GM11168 (cell line): ENCODE data around the gene UNC5CL.
"Not testable (repeated sequence)": the region's sequence is repeated elsewhere in the genome, so short reads cannot be mapped to it uniquely, and the experiment has no call there.

Experiments
- in situ Hi-C: fragments of 300-500 bp; cut with MboI; formaldehyde crosslinking; loops from one replicate; pipeline ENCODE4 v1.12.0; 2022; ENCODE audit warnings: low sequenced_read_pairs; ENCODE audit not compliant: unreplicated experiment

Gene UNC5CL

DNA sequence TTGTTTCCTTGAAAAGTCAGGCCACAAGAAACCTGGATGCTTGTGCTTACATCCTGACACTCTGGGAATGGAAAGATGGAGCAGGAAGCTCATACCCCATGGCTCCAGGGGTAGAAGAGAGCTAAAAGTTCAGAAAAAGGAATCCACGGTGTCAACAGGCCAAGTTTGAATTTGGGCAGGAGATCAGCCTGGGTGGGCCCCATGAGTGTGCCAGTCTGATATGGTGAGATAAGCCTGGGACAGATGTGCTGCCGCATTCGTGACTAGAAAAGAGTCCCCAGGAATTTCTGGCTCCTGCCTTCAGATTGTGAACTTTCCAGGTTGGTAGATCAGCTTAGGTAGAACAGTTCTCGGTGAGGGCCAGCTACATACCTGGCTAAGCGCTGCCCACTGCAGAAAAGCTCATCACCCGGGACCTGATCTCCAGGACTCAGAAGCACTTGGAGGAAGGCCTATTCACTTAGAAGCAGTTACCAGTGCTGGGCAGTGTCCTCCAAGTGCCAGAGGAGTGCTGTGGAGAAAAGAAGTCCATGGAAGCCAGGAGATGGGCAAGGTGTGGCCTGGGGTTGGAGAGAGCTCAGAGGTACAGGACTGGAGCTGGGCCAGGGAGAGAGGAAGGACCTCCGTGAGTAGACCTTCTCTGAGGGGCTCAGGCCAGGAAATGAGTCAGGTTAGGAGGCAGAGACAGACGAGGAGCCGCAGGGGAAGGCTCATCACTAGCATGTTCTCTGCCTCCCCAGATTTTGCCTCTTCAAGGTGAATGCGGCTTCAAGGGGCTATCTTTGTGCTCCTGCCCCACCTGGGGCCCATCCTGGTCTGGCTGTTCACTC, 3.4 kb upstream of the UNC5CL start, which contains the start of gene TSPO2:
TSPO2 (plus strand) TSS at position 242 of the 830 bp plus-strand sequence; CDS start at position 761, 519 bp downstream.
- in situ Hi-C loops, result no loop called here

DNA sequence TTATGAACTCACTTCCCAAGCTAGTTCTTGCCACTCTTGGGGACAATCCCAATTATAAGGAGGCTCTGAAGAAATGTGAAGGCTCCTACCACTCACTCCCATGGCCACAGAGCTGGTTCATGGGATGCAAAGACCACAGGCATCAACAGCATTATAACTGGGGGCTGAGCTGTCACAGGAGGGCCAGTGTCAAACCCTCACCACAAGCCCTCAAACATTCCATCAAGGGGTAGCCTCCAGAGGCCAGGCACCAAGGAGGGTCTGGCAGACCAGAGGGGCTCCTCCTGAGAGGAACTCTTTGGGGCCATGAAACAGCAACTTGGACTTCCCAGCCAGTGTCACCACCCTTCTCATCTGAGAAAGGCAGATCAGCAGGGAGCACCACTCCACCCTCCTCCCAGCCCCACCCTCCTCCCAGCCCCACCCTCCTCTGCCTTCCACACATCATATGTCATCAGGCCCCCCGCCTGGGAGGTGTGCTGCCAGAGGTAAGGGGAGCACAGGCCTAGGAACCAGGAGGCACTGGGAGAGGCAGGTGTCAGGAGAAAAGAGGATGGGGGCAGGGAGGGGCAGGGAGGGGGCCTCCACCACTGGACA, 2.0 kb upstream of the UNC5CL start:
- in situ Hi-C loops, result no loop called here

DNA sequence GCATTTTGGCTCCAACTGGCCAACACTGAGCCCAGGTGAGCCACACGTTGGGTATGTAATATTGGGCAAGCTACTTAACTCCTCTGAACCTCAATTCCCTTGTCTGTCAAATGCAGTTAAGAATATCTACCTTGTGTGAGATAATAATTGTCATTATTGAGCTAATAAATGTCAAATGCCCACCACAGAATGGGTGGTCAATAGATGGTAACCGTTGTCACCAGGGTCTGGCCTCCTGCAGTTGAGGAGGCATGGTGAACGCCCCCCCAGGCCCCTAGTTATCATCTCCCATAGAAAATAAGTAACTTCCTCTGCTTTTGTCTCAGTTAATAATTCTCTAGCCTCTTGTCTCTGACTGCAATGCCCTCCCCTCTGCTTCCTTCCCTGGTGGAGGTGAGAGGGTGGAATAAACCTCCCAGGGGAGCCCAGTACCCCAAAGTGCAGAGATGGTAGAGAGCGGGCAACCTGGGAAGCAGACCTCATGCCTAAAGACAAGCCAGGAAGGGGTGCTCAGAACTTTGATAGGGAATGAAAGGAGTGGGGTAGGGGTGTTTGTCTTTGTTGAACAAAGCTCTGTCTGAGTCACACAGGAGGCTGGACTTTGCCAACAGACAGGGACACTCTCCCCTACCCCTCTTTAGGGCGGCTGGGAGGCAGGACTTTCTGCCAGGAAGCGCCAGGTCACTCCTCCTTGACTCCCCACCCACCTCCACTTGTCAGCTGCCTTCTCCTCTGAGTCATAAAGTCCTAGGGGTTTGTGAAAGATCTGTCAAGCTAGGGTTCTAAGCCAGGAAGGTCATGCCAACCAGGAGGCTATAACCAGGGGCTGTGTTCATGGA, 1.3 kb upstream of the UNC5CL start:
- in situ Hi-C loops, result no loop called here

DNA sequence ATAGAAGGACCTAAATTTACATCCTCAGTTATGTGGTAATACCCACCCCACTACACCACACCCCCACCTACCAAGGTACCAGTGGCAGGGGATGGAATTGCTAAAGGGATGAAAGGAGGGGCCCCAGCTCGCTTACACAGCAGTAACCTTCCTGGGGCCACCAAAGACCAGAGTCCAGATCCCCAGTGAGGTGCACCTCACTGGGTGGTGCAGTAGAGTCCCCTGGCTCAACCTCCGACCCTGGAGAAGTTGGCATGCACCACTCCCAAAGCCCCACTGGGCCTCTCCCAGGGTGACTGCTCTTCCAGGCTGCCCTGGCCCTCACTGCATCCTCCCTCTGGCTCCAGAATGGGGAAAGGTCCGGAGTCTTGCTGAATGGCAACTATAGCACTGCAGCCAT, 816 bp downstream of the UNC5CL start:
- in situ Hi-C loops, result no loop called here

GRCh38 chr6:41037107-41037900, 1.7 kb downstream of the UNC5CL start:
- in situ Hi-C loops, result no loop called here

DNA sequence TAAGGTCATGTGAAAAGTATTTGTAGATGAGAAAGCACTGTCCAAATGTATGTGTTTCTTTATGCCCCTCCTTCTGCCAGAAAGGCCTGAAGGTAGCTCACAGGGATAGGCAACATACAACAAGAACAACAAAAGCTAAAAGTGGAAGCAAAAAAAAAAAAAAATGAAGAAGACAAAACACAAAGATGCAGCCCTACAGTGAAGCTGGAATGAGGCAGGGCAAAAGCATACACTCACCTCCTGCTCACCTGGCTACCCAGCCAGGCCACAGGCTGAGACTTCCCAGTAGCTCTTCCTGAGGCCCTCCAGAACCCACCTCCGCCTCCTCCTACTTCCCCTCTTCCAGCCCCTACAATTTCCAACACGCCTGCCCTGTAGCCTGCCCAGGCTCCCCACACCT, 2.4 kb downstream of the UNC5CL start:
- in situ Hi-C loops, result no loop called here

DNA sequence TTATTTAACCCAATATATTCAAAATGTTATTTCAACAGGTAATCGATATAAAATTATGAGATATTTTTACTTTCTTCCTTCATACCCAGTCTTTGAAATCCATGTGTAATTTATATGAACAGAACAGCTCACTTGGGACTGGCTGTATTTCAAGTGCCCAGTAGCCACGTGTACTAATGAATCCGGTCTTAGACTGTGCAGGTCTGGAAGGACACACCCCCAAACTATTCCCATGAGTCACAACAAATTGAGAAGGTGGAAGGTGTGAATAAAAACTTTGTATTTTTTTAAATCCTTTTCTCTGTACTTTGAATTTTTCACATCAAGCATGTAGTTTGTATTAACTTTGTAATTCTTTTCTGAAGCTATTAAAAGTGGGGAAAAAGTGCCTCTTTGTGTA, 2.8 kb downstream of the UNC5CL start:
- in situ Hi-C loops, result no loop called here

- in situ Hi-C loops, result no loop called here
Observed at GRCh38 chr6:41033776-41034175, 5.2 kb downstream of the UNC5CL start.

DNA sequence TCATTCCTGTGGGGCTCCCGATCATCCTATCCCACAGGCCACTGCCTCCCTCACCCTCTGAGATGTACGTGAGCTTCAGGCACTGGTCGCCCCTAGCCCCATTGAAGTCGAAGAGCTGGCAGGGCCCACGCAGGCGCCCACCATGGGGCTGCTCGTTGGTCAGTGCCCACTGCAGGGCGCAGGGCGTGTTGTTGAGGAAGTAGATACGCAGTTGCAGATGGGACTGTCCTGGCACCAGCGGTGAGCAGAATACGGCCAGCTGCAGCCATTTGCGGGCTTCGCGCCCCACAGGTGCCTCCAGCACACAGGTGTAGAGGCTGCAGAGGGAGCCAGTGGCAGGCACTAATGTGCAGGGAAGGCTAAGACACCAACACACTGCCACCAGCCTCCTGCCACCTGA, 6.2 kb downstream of the UNC5CL start:
- in situ Hi-C loops, result no loop called here

DNA sequence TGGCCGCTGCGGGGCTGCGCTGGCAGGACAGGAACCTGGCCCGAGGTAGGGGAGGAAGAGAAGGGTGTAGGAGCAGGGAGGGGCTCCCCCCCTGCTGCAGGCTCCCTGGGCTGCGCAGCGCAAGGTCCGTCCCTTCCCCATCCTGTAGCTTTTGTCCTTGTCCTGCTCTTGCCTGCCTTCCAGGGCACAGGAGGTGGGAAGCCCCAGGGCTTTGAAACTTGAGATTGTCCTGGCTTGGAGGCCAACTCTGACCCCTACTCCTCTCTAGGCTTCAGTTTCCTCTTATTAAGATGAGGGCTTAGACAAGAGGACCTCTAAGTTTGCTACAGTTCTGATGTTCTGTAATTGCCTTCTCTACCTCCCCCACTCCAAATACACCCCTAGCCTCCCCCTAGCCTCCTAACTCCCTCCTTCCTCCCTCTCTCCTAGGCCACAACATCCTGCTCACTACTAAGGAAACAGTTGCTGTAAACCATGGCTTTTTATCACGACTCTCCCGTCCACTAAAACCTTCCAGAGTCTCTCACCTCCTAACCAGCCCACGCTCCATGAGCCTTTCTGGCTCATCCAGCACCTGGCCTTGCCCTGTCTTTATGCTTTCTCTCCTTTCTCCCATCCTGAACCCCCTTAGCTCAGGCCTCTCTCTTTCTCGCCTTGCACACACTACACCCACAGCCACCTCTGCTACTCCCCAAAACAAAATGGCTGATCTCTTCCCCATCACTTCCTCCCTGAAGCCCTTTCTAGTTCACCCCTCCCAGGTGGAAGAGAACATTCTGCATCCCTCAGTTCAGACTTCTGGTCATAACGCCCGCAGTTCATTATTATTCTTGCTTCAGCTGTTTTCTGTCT, 10.2 kb downstream of the UNC5CL start:
- in situ Hi-C loops, result no loop called here

DNA sequence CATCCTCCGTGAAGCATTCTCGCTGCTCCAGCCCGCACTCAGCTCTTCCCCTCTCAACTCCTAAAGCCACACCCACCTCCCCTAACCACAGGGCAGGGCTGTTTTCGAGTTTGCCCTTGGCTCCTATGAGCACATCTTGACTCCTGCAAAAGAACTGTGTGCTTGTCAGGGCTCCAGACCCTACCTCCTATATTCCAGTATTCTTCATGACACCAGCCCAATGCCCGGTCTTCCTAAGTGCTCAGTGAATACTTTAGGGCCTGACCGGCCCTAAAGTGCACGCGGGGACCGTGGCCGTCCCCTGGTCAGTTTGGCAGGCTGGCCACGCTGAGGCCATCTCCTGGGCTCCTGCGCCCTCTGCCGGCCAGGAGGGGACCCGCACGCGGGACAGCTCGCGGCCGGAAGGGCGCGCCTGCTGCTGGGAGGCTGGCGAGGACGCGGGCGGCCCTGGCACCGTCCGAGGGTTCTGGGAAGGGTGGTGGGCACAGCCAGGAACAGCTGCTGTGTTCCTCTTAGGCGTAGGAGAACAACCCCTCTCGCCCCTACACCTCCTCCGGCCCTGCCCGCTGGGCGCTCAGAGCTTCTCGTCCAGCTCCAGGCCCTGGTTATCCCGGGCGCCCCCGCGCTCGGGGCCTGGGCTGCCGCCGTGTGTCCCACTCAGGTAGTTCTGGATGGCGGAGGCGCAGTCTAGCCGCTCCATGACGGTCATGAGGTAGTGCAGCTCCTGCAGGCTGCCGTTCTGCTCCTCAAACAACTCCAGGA, 11.0 kb downstream of the UNC5CL start:
- in situ Hi-C loops, result no loop called here

GRCh38 chr6:41027241-41027640, 11.8 kb downstream of the UNC5CL start:
- in situ Hi-C loops, result no loop called here

GRCh38 chr6:41025966-41026530, 13.0 kb downstream of the UNC5CL start:
- in situ Hi-C loops, result no loop called here

DNA sequence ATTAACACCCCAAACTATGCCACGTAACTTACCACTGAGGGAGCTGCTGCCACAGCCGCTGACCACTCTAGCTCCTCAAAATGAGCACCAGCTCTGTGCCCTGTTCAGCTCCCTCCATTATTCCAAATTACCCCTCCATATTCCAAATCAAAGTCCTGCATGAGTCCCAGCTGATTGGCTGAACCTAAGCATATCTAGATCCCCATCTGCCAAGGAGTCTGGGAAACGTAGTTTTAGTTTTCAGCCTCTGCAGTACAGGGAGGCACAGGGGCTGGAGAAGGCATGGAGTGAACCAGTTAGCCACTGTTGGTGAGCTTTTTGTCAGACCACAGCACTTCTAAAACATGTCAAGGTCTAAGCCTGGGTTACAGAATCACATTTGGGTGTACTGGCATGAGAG, 15.9 kb downstream of the UNC5CL start:
- in situ Hi-C loops, result no loop called here

GRCh38 chr6:41022294-41022693, 16.7 kb downstream of the UNC5CL start:
- in situ Hi-C loops, result no loop called here

DNA sequence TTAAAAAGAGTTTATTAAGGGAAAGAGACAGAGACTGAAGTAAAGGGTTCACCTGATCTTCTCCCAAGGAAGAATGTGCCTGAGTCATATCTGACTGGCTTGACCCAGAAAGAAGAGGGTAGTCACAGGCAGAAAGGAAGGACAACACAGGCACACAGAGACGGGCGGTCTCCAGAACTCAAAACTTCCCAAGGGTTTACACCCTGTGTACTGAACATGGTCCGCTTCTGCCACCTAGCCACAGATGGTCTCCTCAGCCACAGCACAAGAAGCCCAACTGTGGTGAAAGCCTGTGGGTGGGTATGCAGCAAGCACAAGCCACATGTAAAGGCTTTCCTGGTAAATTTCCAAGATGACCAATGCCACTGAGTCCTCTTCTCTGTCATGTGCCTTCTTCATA, 17.2 kb downstream of the UNC5CL start:
- in situ Hi-C loops, result no loop called here

DNA sequence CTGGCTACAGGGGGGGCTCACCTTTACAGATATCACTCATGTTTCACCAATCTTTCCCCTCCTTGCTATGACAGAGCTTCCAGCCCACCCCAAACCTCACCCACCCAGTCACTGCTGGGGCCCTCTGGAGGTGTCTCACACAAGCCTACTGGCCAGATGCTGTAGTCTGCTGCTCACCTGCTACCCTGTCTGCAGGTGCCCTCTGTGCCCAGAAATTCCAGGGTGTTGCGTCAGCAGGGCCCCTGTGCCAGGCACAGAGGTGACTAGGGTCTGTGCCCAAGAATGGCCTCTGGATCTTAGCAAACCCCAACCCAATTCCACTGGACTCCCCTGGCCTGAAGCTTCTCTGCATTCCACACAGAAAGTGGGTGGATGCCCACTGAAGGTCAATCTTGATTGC, 21.4 kb downstream of the UNC5CL start:
- in situ Hi-C loops, result no loop called here

- in situ Hi-C loops, result not testable (repeated sequence)
Observed at GRCh38 chr6:41015860-41016259, 23.2 kb downstream of the UNC5CL start.
